ENCODE results near the gene PRKN. TPM values are rescaled to one million over a fixed set of nuclear protein-coding genes. Genes with fewer than 3 reads are reported as not detected.
"Not testable (repeated sequence)": the region's sequence is repeated elsewhere in the genome, so short reads cannot be mapped to it uniquely, and the experiment has no call there.

The PRKN gene
- total RNA-seq, 1 donor from 2014 or later = 0.34 TPM

DNA sequence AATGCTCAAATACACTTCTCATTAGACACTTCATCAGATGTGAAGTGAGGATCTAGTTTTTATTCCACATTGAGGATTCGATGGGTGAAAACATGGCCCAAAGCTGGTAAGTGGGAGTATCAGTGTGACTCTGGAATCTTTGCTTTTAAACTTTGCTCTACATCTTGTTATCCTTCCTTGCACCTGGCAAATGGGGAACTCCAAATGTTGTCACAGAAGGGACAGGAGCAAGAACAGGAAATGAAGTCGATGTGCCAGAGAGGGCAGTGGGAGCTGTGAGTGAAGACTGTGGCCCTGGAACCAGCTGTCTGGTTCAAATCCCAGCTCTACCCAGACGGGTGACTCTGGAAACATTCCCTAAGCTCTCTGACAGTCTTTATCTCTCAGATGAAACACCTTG, 1367.0 kb downstream of the PRKN start:
- DNase-seq = no peak

DNA sequence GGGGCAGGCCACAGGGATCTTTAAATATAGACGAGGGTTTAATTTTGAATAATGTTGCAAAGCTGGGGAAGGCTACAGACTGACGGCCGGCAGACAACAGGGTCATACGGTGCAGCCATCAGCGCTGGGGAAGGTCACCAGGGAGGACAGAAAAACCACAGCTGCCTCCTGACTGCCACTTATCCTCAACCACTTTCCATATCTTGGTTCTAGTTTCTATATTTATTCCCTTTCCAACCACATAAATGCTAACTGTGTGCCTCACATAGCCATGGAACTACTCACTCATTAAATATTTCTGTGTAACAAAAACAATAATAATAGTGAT, 1368.0 kb downstream of the PRKN start:
- DNase-seq = no peak

DNA sequence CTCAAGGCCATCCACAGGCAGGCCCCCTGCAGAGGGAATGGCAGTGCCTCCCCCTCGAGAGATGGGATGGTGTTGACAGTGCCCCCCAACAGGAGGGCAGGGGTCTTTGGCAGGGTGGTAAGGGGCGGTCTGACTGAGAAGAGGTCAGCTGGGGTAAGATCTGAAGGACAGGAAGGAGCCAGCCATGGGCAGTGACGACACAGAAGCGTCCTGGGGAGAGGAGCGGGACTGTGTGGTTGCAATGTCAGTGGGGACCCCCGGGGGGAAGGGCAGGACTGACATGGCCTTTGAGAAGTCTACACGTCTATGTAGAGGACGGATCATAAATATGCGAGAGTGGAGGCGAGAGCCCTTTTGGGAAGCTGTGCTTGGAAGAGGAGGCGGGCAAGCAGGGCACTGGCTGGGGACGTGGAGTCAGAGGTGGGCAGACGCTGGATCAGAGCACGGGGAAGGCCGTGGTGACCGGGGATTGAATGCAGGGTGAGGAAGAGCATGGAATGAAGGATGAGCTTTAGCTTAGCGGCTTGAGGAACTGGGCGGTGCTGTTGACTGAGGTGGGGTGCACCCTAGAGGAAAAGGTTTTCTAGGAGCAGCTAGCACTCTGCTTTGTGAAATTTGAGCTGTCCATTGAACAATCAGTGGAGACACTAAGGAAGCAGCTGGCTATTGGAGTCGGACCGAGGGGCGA, 1371.3 kb downstream of the PRKN start:
- no peak for DNase-seq

DNA sequence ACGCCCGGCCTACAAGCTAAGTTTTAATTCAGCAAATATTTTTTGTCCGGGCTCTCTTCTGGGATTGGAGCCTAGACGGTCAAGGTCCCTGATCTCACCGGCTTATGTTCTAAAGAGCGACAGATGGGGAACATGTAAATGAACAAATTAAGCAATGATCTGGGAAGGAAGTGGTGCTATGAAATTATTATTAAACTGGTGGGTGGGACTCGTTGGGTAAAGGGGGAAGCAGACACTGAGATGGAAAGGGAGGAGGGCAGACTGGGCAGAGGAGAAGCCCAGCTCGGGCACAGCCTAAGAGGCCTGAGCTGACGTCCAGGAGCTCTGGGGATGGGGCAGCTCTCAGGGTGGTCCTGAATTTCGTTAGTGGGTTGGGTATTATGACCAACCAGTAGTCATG, 1371.9 kb downstream of the PRKN start:
- no peak for DNase-seq

DNA sequence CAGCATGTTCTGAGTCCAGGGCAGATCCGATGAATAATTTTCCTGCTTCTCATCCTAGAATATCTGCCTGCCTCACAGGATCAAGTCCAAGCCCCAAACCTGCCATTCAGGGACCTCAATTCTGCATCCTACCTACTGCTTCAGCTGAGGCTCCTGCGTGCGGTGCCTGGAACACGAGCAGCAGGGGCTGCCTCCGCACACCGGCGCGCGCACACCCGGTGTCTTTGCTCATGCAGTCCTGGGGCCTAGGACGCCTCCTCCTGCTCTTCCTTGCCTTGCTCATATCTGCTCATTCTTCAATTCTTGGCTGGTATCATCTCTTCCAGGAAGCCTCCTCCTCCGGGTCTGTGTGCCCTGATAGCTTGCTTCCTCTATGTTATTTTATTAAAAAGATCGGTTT, 1372.6 kb downstream of the PRKN start:
- no peak for DNase-seq

DNA sequence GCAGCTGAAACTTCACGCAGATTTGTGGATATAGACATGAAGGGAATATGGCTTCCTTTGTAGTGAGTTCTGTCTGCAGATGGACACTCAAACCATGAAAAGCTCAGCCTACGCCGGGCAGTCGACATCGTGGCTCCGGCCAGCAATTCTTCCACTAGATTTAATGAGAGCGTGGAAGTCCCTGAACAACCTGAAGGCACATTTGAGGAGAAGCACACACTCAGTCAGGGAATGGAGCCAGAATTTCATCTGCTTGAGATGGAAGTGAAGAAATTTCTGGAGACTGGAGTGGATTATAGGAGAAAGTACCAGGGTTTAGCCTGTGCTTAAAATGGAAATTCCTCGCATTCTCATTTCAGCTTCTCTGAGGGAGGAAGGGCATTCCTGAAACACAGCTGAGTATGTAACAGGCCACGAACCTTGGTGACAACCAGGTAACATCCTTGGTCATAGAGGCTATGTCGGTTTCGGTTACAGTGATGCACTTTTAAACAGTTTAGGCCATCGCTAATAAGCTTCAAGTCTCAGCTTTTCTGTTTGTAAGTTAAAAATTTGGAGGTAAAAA, 1373.2 kb downstream of the PRKN start:
- no peak for DNase-seq

DNA sequence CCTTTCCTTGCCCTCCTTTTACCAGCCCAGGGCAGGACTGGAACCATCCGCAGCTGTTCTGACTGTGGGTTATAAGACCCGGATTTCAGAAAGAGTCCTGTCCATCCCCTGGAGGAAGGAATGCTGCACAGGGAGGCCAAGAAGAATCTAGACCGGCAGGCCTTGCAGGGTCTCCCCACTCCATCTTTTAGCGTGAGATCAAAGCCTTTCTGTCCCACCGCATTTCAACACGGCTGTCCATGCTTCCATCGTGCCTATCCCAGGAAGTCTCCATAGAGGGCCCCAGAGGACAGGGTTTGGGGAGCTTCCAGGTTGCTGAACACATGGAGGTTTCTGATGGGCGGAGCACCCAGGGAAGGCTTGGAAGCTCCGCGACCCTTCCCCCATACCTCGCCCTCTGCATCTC, 1374.4 kb downstream of the PRKN start:
- DNase-seq = peak; percentile 24

DNA sequence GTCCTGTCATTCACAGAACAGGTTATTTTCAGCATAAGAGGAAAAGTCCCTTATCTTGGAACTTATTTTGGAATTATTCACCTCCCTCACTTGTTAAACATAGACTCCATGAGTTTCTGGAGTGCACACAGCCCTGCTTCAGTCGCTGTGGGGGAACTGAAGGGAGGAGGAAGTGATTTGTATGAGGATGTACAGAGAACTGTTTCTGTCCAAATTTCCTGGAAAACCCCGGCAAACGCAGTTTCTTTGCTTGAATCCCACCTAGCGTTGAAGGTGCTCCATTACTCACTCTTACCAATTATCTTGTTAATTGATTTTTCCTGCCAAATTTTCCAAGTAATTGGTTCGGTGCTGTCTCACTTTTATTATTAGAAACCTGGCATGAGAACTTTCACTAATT, 1375.7 kb downstream of the PRKN start:
- DNase-seq = no peak

DNA sequence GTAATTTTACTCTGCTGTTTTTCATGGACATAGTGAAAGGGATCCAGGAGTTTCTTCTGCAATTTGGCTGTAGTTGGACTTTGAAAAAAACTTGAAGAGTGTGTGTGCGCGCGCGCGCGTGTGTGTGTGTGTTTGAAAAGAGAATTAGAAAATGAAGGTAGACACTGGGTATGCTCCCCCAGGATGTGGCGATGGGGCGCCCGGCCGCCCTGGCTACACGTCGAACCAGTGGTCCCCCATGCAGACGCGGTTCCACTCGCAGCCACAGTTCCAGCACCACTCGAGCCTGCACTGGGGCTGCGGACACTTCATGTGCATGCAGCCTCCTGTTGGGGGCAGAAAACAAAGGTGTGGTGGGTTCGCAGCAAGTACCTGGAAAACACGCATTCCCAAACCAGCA, 1377.7 kb downstream of the PRKN start:
- DNase-seq = no peak

DNA sequence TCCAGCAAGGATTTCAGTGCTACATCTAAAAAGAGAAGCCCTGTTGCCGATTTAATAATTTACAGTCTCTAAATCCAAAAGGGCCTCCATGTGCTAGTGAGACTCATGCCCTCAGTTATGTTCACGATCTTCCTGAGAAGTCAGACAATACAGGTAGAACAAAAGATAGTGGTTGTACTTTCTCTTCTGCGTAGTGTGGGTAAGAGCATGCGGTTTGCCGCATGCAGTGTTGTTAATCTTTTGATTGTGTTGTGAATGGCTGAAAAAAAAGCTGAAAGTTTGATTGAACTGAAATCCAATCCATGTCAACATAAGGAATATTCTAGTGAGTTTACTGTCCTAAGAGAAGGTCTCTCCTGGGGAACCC, 1379.0 kb downstream of the PRKN start:
- DNase-seq = no peak

DNA sequence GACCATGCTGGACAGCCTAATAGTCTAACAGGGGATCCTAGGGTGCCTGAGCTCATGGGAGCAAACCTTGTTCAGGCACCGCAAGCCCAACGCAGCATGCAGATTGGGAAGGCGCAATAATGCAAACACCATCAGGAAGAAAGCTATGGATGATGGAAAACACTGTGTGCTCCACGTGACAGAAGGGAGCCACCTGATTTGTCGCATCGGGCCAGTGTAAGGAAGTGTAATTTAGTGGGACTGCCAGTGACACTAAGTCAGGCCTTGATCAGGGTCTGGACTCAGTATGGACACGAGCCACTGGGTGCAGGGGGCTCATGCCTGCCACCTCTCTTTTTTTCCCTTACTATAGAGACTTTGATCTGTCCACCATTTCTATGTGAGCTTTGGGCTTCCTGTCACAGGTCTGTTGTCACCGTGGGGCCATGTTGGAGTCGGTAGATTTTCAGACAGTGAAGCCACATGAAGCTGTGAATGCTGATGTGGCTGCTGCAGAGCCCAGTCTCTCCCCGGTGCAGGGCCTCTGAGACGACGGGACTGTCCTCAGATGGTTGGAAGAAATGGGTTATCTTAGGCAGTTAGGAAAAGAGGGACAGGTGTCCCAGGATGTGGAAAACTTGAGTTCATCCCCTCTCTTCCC, 1379.5 kb downstream of the PRKN start:
- DNase-seq = no peak

DNA sequence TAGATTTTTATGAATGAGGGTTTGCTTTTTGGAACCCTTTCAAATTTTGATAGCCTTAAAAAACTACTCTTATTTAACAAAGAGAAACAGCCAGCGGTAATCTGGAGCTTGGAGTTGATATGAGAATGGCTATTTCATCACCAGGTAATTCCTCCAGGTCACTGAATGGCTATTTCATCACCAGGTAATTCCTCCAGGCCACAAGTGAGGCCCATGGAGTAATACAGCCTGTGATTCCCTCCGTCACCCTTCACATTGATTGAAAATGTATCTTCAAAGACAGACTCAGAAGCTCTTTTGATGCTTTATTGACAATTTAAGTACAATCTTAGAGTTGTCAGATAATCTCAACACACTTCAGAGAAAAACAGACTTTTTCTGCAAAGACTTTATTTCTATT, 1380.4 kb downstream of the PRKN start:
- DNase-seq = no peak

DNA sequence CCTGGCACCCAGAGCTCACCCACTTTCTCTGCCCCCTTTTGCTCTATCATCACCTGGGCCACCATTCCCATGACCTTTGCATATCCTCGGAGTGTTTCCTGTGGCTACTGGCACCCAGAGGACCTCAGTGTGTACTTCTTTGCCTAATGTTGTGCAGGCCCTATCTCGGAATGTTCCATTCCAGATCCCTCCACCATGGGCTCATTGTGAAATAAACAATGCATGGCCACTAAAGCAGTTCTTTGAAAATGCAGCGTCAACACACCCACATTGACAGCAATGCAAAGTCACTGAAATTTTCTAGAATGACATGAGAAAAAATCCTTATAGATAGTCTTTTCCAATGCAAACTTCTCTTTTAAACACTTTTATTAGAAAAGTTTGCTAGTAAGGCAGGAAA, 1380.8 kb downstream of the PRKN start:
- no peak for DNase-seq

DNA sequence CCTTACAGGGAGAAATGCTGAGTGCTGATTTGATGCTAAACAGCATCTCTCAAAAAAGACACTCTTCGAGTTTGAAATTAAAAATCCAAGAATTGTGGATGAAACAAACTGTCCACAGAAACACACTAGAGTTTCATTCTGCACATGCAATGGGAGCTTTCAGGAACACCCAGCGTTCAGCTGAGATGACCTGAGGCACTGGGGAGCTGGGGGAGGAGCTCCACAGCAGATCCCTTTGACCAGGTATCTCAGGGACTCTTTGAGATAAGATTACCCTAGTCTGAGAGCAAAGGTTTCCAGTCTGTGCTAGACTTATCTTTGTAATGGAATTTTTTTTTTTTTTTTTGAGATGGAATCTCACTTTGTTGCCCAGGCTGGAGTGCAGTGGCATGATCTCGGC, 1382.9 kb downstream of the PRKN start:
- DNase-seq = no peak

DNA sequence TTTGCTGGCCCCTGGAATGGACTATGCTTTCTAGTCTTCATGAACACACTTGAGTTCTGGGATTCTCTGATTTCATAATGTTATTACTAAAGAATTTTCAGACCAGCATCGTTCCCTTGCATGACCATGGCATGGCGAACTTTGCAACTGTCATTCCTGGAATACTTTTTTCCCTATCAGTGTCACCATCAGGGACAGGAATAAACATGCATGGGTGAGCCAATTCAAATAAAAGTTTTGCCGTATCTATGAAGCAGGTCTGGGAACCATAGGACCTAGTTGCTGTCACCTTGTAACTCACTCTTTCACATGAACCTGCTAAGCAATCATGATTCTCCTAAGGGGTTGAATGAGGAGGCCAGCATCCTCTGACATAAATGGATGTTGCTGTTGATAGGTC, 1385.5 kb downstream of the PRKN start:
- DNase-seq = no peak

DNA sequence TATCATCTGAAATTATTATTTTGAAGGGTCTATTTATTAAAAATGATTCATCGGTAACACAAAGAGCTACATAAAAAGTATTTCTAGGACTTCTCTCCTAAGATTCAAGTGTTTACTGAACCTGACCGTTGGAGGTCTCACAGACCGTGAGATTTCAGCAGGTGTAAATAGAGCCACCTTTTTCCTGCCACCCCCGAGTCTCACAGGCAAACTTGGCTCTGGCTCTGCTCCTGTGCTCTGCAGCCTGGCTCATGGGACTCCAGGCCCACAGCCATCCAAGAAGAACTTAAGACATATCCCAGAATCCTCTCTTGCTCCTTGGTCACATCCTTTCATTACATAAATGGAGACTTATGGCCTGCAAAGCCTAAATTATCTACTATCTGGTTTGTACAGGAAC, 1385.9 kb downstream of the PRKN start:
- DNase-seq = no peak

DNA sequence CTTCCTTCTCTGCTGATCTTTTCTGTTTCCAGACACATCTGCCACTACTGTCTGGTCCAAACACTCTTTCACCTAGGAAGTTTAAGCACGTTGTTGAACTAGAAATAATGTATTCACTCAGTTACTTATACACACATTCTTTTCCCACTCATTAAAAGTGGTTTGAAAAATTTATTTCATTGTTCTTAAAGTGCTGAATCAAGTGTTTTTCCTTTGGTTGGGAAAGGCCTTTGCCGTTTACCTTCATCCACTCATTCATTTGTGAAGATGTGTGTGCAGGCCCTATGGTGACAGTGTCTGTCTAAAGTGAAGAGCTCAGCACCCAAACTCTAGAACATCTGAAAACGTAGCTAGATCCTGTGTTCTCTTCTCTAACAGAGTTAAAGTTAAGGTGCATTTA, 1389.6 kb downstream of the PRKN start:
- no peak for DNase-seq

DNA sequence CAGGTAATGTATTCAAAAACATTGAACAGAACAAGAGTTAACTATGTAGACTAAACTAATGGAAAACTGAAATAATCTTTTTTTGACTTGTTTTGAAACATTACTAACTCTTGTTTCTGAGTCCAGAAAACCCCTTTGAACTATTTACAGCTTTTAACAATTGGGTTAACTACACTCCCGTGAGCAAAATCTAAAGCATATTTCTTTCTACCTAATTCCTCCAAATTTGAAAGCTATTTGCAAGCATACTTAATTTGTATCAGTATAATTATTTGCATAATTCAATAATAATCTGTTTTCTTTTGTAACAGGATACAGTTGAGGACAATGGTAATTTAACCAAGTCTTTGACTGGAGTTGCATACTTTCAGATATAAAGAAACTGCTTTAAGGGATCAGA, 1391.1 kb downstream of the PRKN start:
- DNase-seq = no peak

DNA sequence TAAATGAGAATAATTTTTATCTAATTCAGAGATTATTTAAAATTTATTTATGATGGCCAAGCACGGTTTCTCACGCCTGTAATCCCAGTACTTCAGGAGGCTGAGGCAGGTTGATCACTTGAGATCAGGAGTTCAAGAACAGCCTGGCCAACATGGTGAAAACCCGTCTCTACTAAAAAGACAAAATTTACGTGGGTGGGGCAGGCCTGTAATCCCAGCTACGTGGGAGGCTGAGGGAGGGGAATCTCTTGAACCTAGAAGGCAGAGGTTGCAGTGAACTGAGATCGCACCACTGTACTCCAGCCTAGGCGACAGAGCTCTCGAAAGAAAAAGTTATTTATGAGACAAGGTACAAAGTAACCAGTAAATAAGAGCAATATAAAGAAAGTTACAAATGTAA, 1394.2 kb downstream of the PRKN start:
- no peak for DNase-seq

DNA sequence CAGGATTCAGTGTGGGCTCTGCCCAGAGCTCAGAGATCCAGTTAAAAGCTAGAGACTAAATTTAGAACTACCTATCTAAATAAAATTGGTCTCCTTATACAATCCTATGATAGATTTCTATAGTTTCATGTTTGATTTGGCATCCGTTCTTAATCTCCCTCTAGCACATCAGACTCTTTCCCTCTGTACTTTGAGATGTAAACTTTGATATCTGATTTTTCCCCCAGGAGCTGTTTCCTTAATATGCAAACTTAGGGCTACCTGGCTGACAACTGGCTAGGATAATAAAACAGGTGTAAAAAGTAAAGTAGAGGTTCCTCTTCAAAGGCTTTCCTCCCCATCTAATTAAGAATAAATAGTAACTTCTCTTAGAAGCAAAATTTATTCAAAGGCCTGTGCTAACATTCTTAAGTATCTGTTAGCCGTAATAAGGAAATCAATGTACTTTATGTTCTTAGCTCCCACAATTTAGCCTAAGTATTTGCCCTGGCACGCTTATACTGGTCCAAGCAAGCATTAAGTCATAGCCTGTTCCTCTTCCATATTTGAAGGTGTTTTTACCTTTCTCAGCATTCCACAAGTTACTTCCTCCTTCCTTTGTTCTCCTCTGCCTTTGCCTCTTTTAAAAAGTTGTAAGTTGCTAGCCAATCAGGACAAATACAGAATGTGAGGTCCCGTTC, 1396.0 kb downstream of the PRKN start:
- not testable (repeated sequence) for DNase-seq

DNA sequence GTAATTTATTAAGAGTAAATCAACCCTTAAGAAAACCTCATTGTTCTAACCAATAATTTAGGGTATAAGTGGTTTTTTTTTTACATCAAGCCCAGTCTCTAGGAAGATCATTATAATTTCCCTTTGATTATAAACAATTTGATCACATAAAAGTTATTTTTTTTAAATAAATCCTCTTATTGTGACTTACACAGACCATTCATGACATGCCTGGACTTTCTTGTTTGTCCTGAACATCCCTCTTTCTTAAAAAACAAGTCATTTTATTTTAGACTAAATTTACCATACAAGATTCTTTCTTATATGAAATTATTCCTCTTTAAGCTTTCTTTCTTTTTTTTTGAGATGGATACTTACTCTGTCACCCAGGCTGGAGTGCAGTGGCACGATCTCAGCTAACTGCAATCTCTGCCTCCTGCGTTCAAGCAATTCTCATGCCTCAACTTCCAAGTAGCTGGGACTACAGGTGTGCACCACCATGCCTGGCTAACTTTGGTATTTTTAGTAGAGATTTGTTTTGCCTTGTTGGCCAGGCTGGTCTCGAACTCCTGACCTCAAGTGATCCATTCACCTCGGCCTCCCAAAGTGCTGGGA, 1400.1 kb downstream of the PRKN start:
- DNase-seq = no peak

DNA sequence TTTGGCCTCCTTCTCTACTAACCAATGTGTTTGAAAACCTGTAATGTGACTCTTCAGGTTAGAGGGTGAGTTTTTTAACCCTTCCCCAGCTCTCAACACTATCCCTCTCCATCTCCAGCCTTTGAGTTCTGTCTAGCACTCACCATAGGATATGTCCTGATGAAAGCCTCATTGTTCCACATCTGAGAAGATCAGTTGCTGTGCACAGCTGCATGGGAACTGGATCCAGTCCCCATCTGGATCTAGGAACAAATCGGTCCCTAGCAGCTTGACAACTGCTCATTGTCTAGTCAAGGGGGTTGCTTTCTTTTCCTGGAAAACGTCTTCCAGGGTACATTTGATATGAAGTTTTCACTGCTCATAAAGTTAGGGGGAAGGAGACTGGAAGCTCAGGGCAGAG, 1408.3 kb downstream of the PRKN start:
- no peak for DNase-seq

DNA sequence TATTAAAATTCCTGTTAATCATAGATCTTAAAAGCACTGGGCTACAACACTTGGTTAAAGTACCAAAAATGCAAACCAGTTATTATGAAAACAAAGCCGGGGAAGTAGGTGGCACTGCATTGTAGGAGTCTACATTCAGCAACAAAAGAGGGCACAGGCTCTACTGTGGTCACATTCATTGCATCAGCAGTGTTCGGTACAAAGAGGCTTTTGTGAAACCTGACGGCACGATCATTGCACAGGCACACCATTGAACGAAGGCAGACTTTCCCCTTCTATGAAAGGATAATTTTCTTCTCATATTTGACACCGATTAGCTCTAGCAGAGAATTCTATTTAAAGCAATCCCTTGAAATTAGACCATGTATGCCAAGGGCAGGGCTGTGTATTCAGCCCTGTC, 1409.1 kb downstream of the PRKN start:
- DNase-seq = no peak

DNA sequence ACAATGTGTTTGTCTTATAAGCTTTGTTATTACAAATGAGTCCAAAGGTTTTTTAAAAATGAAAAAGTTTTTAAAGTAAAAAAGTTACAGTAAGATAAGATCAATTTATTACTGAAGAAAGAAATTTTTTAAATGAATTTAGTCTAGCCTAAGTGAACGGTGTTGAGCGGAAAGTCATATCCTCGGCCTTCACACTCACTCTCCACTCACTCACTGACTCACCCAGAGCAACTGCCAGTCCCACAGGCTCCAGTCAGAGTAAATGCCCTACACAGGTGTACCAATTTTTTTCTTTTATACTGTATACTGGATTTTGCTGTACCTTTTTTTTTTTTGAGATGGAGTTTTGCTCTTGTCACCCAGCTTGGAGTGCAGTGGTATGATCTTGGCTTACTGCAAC, 1411.0 kb downstream of the PRKN start:
- no peak for DNase-seq
